Epidermal melanocyte (primary cell): Measurements from ENCODE around the gene MYO5C.
"Not testable (repeated sequence)": the region's sequence is repeated elsewhere in the genome, so short reads cannot be mapped to it uniquely, and the experiment has no call there.

Experiments
- DNase-seq: peaks from one replicate; pipeline ENCODE4 v3.0.0; 2011; ENCODE audit warnings: low spot score; ENCODE audit not compliant: insufficient read length

The MYO5C gene

GRCh38 chr15:52179278-52180195, 116.1 kb downstream of the MYO5C start:
- peak; percentile 84 for DNase-seq

GRCh38 chr15:52178765-52179164, 116.8 kb downstream of the MYO5C start:
- DNase-seq: no peak

GRCh38 chr15:52172869-52173268, 122.7 kb downstream of the MYO5C start:
- no peak for DNase-seq

GRCh38 chr15:52171807-52172206, 123.8 kb downstream of the MYO5C start:
- DNase-seq: no peak

GRCh38 chr15:52171386-52171785, 124.2 kb downstream of the MYO5C start:
- DNase-seq: no peak

- not testable (repeated sequence) for DNase-seq
Measured at GRCh38 chr15:52170199-52170598, 125.4 kb downstream of the MYO5C start.

GRCh38 chr15:52165494-52166131, 130.0 kb downstream of the MYO5C start:
- DNase-seq: not testable (repeated sequence)

GRCh38 chr15:52164631-52165265, 130.9 kb downstream of the MYO5C start:
- no peak for DNase-seq

- no peak for DNase-seq
Measured at GRCh38 chr15:52163321-52164190, 132.0 kb downstream of the MYO5C start.

GRCh38 chr15:52162876-52163275, 132.7 kb downstream of the MYO5C start:
- no peak for DNase-seq

- DNase-seq: no peak
Measured at GRCh38 chr15:52162260-52162659, 133.3 kb downstream of the MYO5C start.

- DNase-seq: no peak
Measured at GRCh38 chr15:52161406-52161966, 134.1 kb downstream of the MYO5C start.

GRCh38 chr15:52159645-52160044, 136.0 kb downstream of the MYO5C start:
- no peak for DNase-seq

- DNase-seq: no peak
Measured at GRCh38 chr15:52158084-52158765, 137.4 kb downstream of the MYO5C start.

- no peak for DNase-seq
Measured at GRCh38 chr15:52155878-52156277, 139.7 kb downstream of the MYO5C start.

- no peak for DNase-seq
Measured at GRCh38 chr15:52154896-52155865, 140.4 kb downstream of the MYO5C start.

- no peak for DNase-seq
Measured at GRCh38 chr15:52153900-52154895, 141.4 kb downstream of the MYO5C start.

- no peak for DNase-seq
Measured at GRCh38 chr15:52151353-52151752, 144.3 kb downstream of the MYO5C start.
